H1 (cell line): ENCODE measurements around the gene TSC1. TPM values are rescaled to one million over a fixed set of nuclear protein-coding genes. Genes with fewer than 3 reads are reported as not detected.
A peak's percentile ranks its signal among the peaks of the same experiment; 100 is the strongest.

Experiments
- CTCF ChIA-PET: fragments of 300-600 bp; sonication (Branson Sonifier 250); formaldehyde crosslinking; loops from one replicate; lab custom pipeline; 2021; ENCODE audit not compliant: partially characterized antibody; lab: Charles Lee
- POLR2A ChIA-PET: fragments of 300-600 bp; sonication (Branson Sonifier 250); formaldehyde crosslinking; loops from one replicate; lab custom pipeline; 2021; ENCODE audit warnings: inconsistent platforms; ENCODE audit not compliant: partially characterized antibody; lab: Charles Lee
- DNase-seq, 2 experiments: peaks; one replicate each; pipeline versions ENCODE4 v3.0.0 to v3.0.0-alpha.2; 2010 to 2022; ENCODE audit warnings: low spot score in 2 of 2, low read depth in 1 of 2, mixed read lengths in 1 of 2
- FAIRE-seq: peaks from 2 replicates; lab custom pipeline; 2011; peaks lifted over from hg19 to GRCh38; lab: Jason Lieb, UNC
- H2AFZ ChIP-seq: 2 replicates; pipeline ENCODE4 v1.8.1; 2012; ENCODE audit warnings: low read length, inconsistent platforms
- H2AK5ac ChIP-seq: 2 replicates; pipeline ENCODE4 v1.6.1; 2013; ENCODE audit warnings: low read depth, low read length
- H2BK120ac ChIP-seq: replicated peaks from 2 replicates; pipeline ENCODE3; 2013; ENCODE audit warnings: low read depth, low read length, inconsistent platforms
- H2BK12ac ChIP-seq: 2 replicates; pipeline ENCODE4 v1.6.1; 2013; ENCODE audit warnings: low read depth, low read length
- H2BK15ac ChIP-seq: 2 replicates; pipeline ENCODE4 v1.6.1; 2013; ENCODE audit warnings: low read length
- H2BK20ac ChIP-seq: 2 replicates; pipeline ENCODE4 v1.6.1; 2013; ENCODE audit warnings: low read length
- H2BK5ac ChIP-seq: 2 replicates; pipeline ENCODE4 v1.6.1; 2013; ENCODE audit warnings: low read depth, low read length
- H3K14ac ChIP-seq: 2 replicates; pipeline ENCODE4 v1.6.1; 2013; ENCODE audit warnings: inconsistent platforms; ENCODE audit not compliant: insufficient read length
- H3K18ac ChIP-seq: 2 replicates; pipeline ENCODE4 v1.6.1; 2013; ENCODE audit warnings: low read length; ENCODE audit errors: extremely low read depth
- H3K23ac ChIP-seq: 2 replicates; pipeline ENCODE4 v1.6.1; 2013; ENCODE audit warnings: inconsistent platforms; ENCODE audit not compliant: insufficient read length
- H3K23me2 ChIP-seq: 2 replicates; pipeline ENCODE4 v1.6.1; 2013; ENCODE audit warnings: low read depth, low read length
- H3K27ac ChIP-seq: 2 replicates; pipeline ENCODE4 v1.6.1; 2011; ENCODE audit warnings: low read depth, low read length, inconsistent platforms
- H3K27me3 ChIP-seq, 4 experiments: replicated peaks in 1 of 4; 1 replicate in 1 of 4; 2 replicates in 3 of 4; pipeline versions ENCODE4 v1.6.1 to v1.8.1; 2011 to 2013; ENCODE audit warnings: low read length in 3 of 4, mild to moderate bottlenecking in 3 of 4, inconsistent platforms in 2 of 4, mixed read lengths in 2 of 4, moderate library complexity in 1 of 4; ENCODE audit not compliant: control insufficient read depth in 3 of 4, insufficient read depth in 3 of 4; ENCODE audit errors: extremely low read depth in 1 of 4
- H3K36me3 ChIP-seq, 4 experiments: 2 replicates each; pipeline versions ENCODE4 v1.6.1 to v1.8.1; 2011 to 2013; ENCODE audit warnings: mild to moderate bottlenecking in 4 of 4, low read length in 3 of 4, moderate library complexity in 2 of 4, control low read depth in 1 of 4, inconsistent platforms in 1 of 4; ENCODE audit not compliant: insufficient read depth in 4 of 4, control insufficient read depth in 2 of 4
- H3K4ac ChIP-seq: replicated peaks from 2 replicates; pipeline ENCODE3; 2013; ENCODE audit warnings: low read length, low read depth, mixed read lengths, inconsistent platforms; ENCODE audit not compliant: insufficient read length
- H3K4me1 ChIP-seq, 4 experiments: replicated peaks in 1 of 4; 1 replicate in 1 of 4; 2 replicates in 3 of 4; pipeline versions ENCODE4 v1.6.1 to v1.8.1; 2011 to 2013; ENCODE audit warnings: low read length in 3 of 4, inconsistent platforms in 2 of 4, mixed read lengths in 1 of 4; ENCODE audit not compliant: insufficient read depth in 4 of 4, control insufficient read depth in 3 of 4
- H3K4me2 ChIP-seq, 2 experiments: 2 replicates each; pipeline versions ENCODE4 v1.6.1 to v1.8.1; 2011 to 2013; ENCODE audit warnings: low read depth in 2 of 2, low read length in 2 of 2, control low read depth in 1 of 2, inconsistent platforms in 1 of 2, mild to moderate bottlenecking in 1 of 2; ENCODE audit not compliant: insufficient read depth in 1 of 2
- H3K4me3 ChIP-seq, 4 experiments: fragments of 200-600, 300-600 bp in 1 of 4; sonication (generic), shearing (Covaris generic), sonication (Bioruptor Twin) in 1 of 4; 2 replicates each; pipeline versions ENCODE4 v1.5.1 to v1.8.1; 2011 to 2016; ENCODE audit warnings: low read length in 4 of 4, low read depth in 3 of 4, control low read depth in 2 of 4, inconsistent platforms in 2 of 4, mild to moderate bottlenecking in 2 of 4, mixed read lengths in 1 of 4, moderate library complexity in 1 of 4; ENCODE audit not compliant: insufficient read depth in 2 of 4; ENCODE audit errors: extremely low read depth in 1 of 4
- H3K56ac ChIP-seq: replicated peaks from 2 replicates; pipeline ENCODE3; 2013; ENCODE audit warnings: low read depth, mild to moderate bottlenecking, mixed read lengths, low read length, inconsistent platforms; ENCODE audit not compliant: insufficient read length
- H3K79me1 ChIP-seq: 2 replicates; pipeline ENCODE4 v1.6.1; 2013; ENCODE audit warnings: low read depth, low read length, control low read depth
- H3K79me2 ChIP-seq, 2 experiments: 2 replicates each; pipeline versions ENCODE4 v1.6.1 to v1.8.1; 2012 to 2013; ENCODE audit warnings: low read length in 2 of 2, mild to moderate bottlenecking in 2 of 2, inconsistent platforms in 1 of 2; ENCODE audit not compliant: insufficient read depth in 2 of 2, control insufficient read depth in 1 of 2
- H3K9ac ChIP-seq, 4 experiments: replicated peaks in 1 of 4; 1 replicate in 1 of 4; 2 replicates in 3 of 4; pipeline versions ENCODE4 v1.6.1 to v1.8.1; 2011 to 2013; ENCODE audit warnings: low read depth in 3 of 4, low read length in 3 of 4, control low read depth in 2 of 4, mild to moderate bottlenecking in 2 of 4, moderate library complexity in 2 of 4, inconsistent platforms in 1 of 4; ENCODE audit errors: extremely low read depth in 1 of 4
- H3K9me3 ChIP-seq, 2 experiments: 2 replicates each; pipeline versions ENCODE4 v1.6.1 to v1.8.1; 2012 to 2013; ENCODE audit warnings: mild to moderate bottlenecking in 2 of 2, moderate library complexity in 2 of 2, control low read depth in 1 of 2, inconsistent platforms in 1 of 2, low read depth in 1 of 2, low read length in 1 of 2, mixed read lengths in 1 of 2; ENCODE audit not compliant: insufficient read depth in 2 of 2
- H4K20me1 ChIP-seq, 2 experiments: replicated peaks in 1 of 2; 2 replicates each; pipeline versions ENCODE3 to v1.8.1; 2011 to 2013; ENCODE audit warnings: inconsistent platforms in 2 of 2, low read length in 2 of 2, mild to moderate bottlenecking in 1 of 2; ENCODE audit not compliant: insufficient read depth in 2 of 2, control insufficient read depth in 1 of 2
- H4K5ac ChIP-seq: 2 replicates; pipeline ENCODE4 v1.6.1; 2013; ENCODE audit warnings: low read length, low read depth, mixed read lengths, inconsistent platforms; ENCODE audit not compliant: insufficient read length
- H4K8ac ChIP-seq: 2 replicates; pipeline ENCODE4 v1.8.0; 2013; ENCODE audit warnings: mild to moderate bottlenecking, moderate library complexity, low read length, inconsistent platforms; ENCODE audit not compliant: insufficient read depth; ENCODE audit errors: extremely low read depth
- H4K91ac ChIP-seq: replicated peaks from 2 replicates; pipeline ENCODE3; 2013; ENCODE audit warnings: low read length, mixed read lengths, inconsistent platforms; ENCODE audit not compliant: insufficient read length
- CBX5 ChIP-seq: fragments of 300-800, 300-1000 bp; sonication (generic); IDR thresholded peaks from 2 replicates; pipeline ENCODE4 v1.7.1; 2016; ENCODE audit warnings: antibody characterized with exemption, low read length, low read depth
- EGR1 ChIP-seq: IDR thresholded peaks from 2 replicates; pipeline ENCODE4 v1.6.1; 2011; ENCODE audit warnings: low read depth, low read length, borderline replicate concordance
- NANOG ChIP-seq: IDR thresholded peaks from 2 replicates; pipeline ENCODE4 v1.6.1; 2011; ENCODE audit warnings: low read length, low read depth, mild to moderate bottlenecking, inconsistent platforms; ENCODE audit not compliant: insufficient read depth, poor library complexity, severe bottlenecking
- RAD21 ChIP-seq, 2 experiments: IDR thresholded peaks in 1 of 2; conservative IDR thresholded peaks in 1 of 2; 2 replicates each; pipeline ENCODE4 v1.6.1; 2011; ENCODE audit warnings: low read depth in 2 of 2, low read length in 2 of 2, improper control_type of control experiment in 1 of 2, inconsistent platforms in 1 of 2, mild to moderate bottlenecking in 1 of 2, moderate library complexity in 1 of 2
- RNF2 ChIP-seq: fragments of 200-900, 300-1000 bp; sonication (generic); IDR thresholded peaks from 2 replicates; pipeline ENCODE4 v1.7.1; 2016; ENCODE audit warnings: borderline replicate concordance, low read depth, mild to moderate bottlenecking, antibody characterized with exemption, low read length; ENCODE audit not compliant: poor library complexity, severe bottlenecking; ENCODE audit errors: missing control alignments
- SP1 ChIP-seq: IDR thresholded peaks from 2 replicates; pipeline ENCODE4 v1.6.1; 2011; ENCODE audit warnings: low read depth, low read length
- TAF7 ChIP-seq: optimal IDR thresholded peaks from 2 replicates; pipeline ENCODE3; 2011; ENCODE audit warnings: low read depth, mild to moderate bottlenecking, inconsistent platforms, low read length, moderate library complexity, borderline replicate concordance
- YY1 ChIP-seq: IDR thresholded peaks from 2 replicates; pipeline ENCODE4 v1.6.1; 2011; ENCODE audit warnings: low read depth, mild to moderate bottlenecking, low read length
- WGBS, 2 experiments: shearing (Covaris generic) in 1 of 2; methylation state at CpG; one replicate each; pipeline versions ENCODE4 v1.1.6 to v1.1.7; 2013 to 2015; ENCODE audit warnings: low lambda C conversion rate in 2 of 2, mixed read lengths in 2 of 2, inconsistent platforms in 1 of 2, low coverage in 1 of 2, missing lambda C conversion rate in 1 of 2; ENCODE audit not compliant: insufficient replicate concordance in 2 of 2, insufficient coverage in 1 of 2, insufficient read length in 1 of 2; ENCODE audit errors: extremely low coverage in 1 of 2, missing lambda C conversion rate in 1 of 2; 5-methylcytosine and 5-hydroxymethylcytosine counted together
- polyA plus RNA-seq, 7 experiments: library from polyadenylated mRNA; depleted of rRNA in 3 of 7; stranded (reverse) in 5 of 7; unstranded in 2 of 7; fragments of >200 nt in 5 of 7; fragments of 200-250 nt in 2 of 7; gene quantifications; 1 replicate in 5 of 7; 2 replicates in 1 of 7; 4 replicates in 1 of 7; pipeline versions ENCODE4 v1.2.1 to v1.2.3, GENCODE V29; 2011 to 2013; ENCODE audit warnings: missing spikeins in 2 of 7, mixed read lengths in 2 of 7
- total RNA-seq: library from RNA; stranded (reverse); fragmentation: NEBNext Ultra II Directional; extraction: Animal tissue kit (Norgen Biotek cat#: 25700); gene quantifications from 2 replicates; pipeline ENCODE4 v1.2.1, GENCODE V29; 2021
- TF ChIP-seq, protein P1 (sequence below): IDR thresholded peaks from 2 replicates; pipeline ENCODE4 v1.6.1; 2011; ENCODE audit warnings: low read length, improper control_type of control experiment

The TSC1 gene
- total and polyA plus RNA-seq, 2 of the 8 experiments (the other 6 are each of a cell fraction or from before 2014, with no cell fraction given): 37.2 to 46.0 TPM

DNA sequence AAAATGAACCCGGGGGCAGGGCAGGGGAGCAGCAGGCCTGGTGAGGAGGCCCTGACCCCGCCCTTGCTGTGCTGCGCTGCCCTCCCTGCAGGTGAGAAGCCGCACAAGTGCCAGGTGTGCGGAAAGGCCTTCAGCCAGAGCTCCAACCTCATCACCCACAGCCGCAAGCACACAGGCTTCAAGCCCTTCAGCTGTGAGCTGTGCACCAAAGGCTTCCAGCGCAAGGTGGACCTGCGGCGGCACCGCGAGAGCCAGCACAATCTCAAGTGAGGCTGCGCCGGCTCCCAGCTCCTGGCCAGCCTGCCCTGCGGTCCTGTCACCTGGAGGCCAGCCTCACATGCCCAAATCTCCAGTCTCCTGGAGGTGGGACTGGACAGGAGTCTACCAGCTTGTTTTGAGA is 46.4 kb upstream of the TSC1 start:
- Histone ChIP-seq H3K23ac (no peak overlapping the region), H3K79me2 (no peaks in the 10 kb centered on the region), H4K8ac (no peak overlapping the region), H3K4me1 (peaks cover 0 to 14% (median 6%) of the 10 kb centered on the region in 4 experiments; a peak in 5 of 7 replicates), H4K91ac (no peak overlapping the region), H2BK12ac (peak overlapping the region; percentile 10; the same call in 1 of the 2 replicates), H3K36me3 (no peaks in the 10 kb centered on the region), H2BK120ac (no peak overlapping the region), H2BK15ac (no peak overlapping the region), H4K20me1 (no peaks in the 10 kb centered on the region), H3K79me1 (no peaks in the 10 kb centered on the region), H2BK5ac (no peak overlapping the region), H3K27ac (no peak overlapping the region), H3K9ac (no peak overlapping the region), H2AK5ac (no peak overlapping the region), H3K9me3 (no peaks in the 10 kb centered on the region), H3K4me2 (no peak overlapping the region), H3K4ac (no peak overlapping the region), H3K56ac (no peak overlapping the region), H3K18ac (no peak overlapping the region), H3K27me3 (peaks cover 0 to 5% (median 0%) of the 10 kb centered on the region in 4 experiments; a peak in 2 of 7 replicates), H2BK20ac (no peak overlapping the region), H3K23me2 (no peaks in the 10 kb centered on the region), H3K4me3 (no peak overlapping the region), H4K5ac (no peak overlapping the region), H2AFZ (no peak overlapping the region), H3K14ac (no peak overlapping the region)
- POLR2A ChIA-PET: no interaction called here
- DNase-seq: no peak
- FAIRE-seq: no peak
- CTCF ChIA-PET: interaction anchor here (1.2 to 2.1 kb wide), 5 partner anchors 10 to 50 kb away, joined by 4 to 11 read pairs (median 5); partner anchors contain the start of gene GFI1B
- WGBS, 2 experiments: 92% methylated on average over 14 of the region's 14 CpGs; no CpG with 5 or more reads in 1 of the 2 experiments
- TF ChIP-seq SP1 (no peak), TAF7 (no peak), RNF2 (no peak), EGR1 (no peak), CBX5 (no peak), NANOG (no peak), YY1 (no peak), RAD21 (IDR thresholded peaks at IDR 0.05 in 1 of 2, conservative IDR thresholded peaks at IDR 0.05 in 1 of 2; ENCODE audit: low read depth in 2 of 2, low read length in 2 of 2) (no peak)
- TF ChIP-seq, protein P1, sequence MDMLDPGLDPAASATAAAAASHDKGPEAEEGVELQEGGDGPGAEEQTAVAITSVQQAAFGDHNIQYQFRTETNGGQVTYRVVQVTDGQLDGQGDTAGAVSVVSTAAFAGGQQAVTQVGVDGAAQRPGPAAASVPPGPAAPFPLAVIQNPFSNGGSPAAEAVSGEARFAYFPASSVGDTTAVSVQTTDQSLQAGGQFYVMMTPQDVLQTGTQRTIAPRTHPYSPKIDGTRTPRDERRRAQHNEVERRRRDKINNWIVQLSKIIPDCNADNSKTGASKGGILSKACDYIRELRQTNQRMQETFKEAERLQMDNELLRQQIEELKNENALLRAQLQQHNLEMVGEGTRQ: no peak
